ENCODE data around the gene CHCHD1.
A peak's percentile ranks its signal among the peaks of the same experiment; 100 is the strongest.
"Not testable (repeated sequence)": the region's sequence is repeated elsewhere in the genome, so short reads cannot be mapped to it uniquely, and the experiment has no call there.

CHCHD1 gene

GRCh38 chr10:73779539-73780197 is 2.2 kb upstream of the CHCHD1 start:
- TF ChIP-seq POLR2AphosphoS5 (IDR thresholded peaks at IDR 0.05; ENCODE audit: low read depth, low read length) (no peak), PAX5 (IDR thresholded peaks at IDR 0.05; ENCODE audit: insufficient read depth, low read length, severe bottlenecking) (no peak), TAF1 (IDR thresholded peaks at IDR 0.05; ENCODE audit: low read depth, low read length) (no peak), SPI1 (IDR thresholded peaks at IDR 0.05; ENCODE audit: low read depth, low read length) (no peak), POU2F2 (IDR thresholded peaks at IDR 0.05; ENCODE audit: low read depth, low read length) (no peak), POLR2A (IDR thresholded peaks at IDR 0.05; ENCODE audit: low read depth, low read length) (no peak)
- FAIRE-seq (no peak), DNase-seq (ENCODE audit: insufficient read length, low spot score) (no peak)

DNA sequence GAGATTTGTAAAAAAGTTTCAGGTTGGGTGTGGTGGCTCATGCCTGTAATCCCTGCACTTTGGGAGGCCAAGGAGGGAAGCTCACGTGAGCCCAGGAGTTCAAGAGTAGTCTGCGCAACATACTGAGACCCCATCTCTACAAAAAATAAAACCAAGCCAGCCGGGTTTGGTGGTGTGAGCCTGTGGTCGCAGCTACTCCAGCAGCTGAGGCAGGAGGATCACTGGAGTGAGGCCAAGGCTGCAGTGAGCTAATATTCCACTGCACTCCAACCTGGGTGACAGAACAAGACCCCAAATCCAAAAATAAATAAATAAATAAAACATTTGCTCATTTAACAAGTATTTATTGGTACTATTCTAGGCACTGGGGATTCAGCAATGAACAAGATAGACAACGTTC is 1.5 kb upstream of the CHCHD1 start:
- FAIRE-seq: no peak
- no peak for DNase-seq (ENCODE audit: insufficient read length, low spot score)
- TF ChIP-seq POU2F2 (IDR thresholded peaks at IDR 0.05; ENCODE audit: low read depth, low read length): no peak

DNA sequence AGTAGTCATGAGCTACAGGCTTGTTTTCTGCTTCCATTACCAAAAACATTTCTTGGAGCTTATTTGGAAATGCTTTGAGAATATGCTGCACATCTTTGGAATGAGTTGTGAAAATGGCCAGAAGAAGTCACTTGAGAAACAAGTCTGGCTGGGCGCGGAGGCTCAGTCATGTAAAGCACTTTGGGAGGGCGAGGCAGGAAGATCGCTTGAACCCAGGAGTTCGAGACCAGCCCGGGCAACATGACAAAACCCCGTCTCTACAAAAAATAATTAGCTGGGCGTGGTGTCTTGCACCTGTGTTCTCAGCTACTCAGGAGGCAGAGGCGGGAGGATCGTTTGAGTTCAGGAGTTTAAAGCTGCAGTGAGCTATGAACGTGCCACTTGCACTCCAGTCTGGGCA is 882 bp upstream of the CHCHD1 start:
- TF ChIP-seq PAX5 (IDR thresholded peaks at IDR 0.05; ENCODE audit: insufficient read depth, low read length, severe bottlenecking): no peak
- TF ChIP-seq POLR2AphosphoS5 (IDR thresholded peaks at IDR 0.05; ENCODE audit: low read depth, low read length): no peak
- TF ChIP-seq SPI1 (IDR thresholded peaks at IDR 0.05; ENCODE audit: low read depth, low read length): no peak
- TF ChIP-seq POU2F2 (IDR thresholded peaks at IDR 0.05; ENCODE audit: low read depth, low read length): no peak
- no peak for TF ChIP-seq TAF1 (IDR thresholded peaks at IDR 0.05; ENCODE audit: low read depth, low read length)
- no peak for TF ChIP-seq POLR2A (IDR thresholded peaks at IDR 0.05; ENCODE audit: low read depth, low read length)
- FAIRE-seq (peak; percentile 59), DNase-seq (ENCODE audit: insufficient read length, low spot score) (no peak)

GRCh38 chr10:73781548-73781878 is 335 bp upstream of the CHCHD1 start:
- DNase-seq (ENCODE audit: insufficient read length, low spot score): no peak
- TF ChIP-seq SPI1 (IDR thresholded peaks at IDR 0.05; ENCODE audit: low read depth, low read length): no peak
- no peak for TF ChIP-seq TAF1 (IDR thresholded peaks at IDR 0.05; ENCODE audit: low read depth, low read length)
- no peak for TF ChIP-seq POLR2AphosphoS5 (IDR thresholded peaks at IDR 0.05; ENCODE audit: low read depth, low read length)
- no peak for TF ChIP-seq POLR2A (IDR thresholded peaks at IDR 0.05; ENCODE audit: low read depth, low read length)
- TF ChIP-seq POU2F2 (IDR thresholded peaks at IDR 0.05; ENCODE audit: low read depth, low read length): no peak
- no peak for TF ChIP-seq PAX5 (IDR thresholded peaks at IDR 0.05; ENCODE audit: insufficient read depth, low read length, severe bottlenecking)
- no peak for FAIRE-seq

GRCh38 chr10:73782749-73783085 is 869 bp downstream of the CHCHD1 start:
- no peak for DNase-seq (ENCODE audit: insufficient read length, low spot score)
- TF ChIP-seq PAX5 (IDR thresholded peaks at IDR 0.05; ENCODE audit: insufficient read depth, low read length, severe bottlenecking): no peak
- TF ChIP-seq TAF1 (IDR thresholded peaks at IDR 0.05; ENCODE audit: low read depth, low read length): no peak
- no peak for TF ChIP-seq POLR2A (IDR thresholded peaks at IDR 0.05; ENCODE audit: low read depth, low read length)
- TF ChIP-seq POU2F2 (IDR thresholded peaks at IDR 0.05; ENCODE audit: low read depth, low read length): no peak
- no peak for TF ChIP-seq SPI1 (IDR thresholded peaks at IDR 0.05; ENCODE audit: low read depth, low read length)
- TF ChIP-seq POLR2AphosphoS5 (IDR thresholded peaks at IDR 0.05; ENCODE audit: low read depth, low read length): no peak
- FAIRE-seq: no peak

DNA sequence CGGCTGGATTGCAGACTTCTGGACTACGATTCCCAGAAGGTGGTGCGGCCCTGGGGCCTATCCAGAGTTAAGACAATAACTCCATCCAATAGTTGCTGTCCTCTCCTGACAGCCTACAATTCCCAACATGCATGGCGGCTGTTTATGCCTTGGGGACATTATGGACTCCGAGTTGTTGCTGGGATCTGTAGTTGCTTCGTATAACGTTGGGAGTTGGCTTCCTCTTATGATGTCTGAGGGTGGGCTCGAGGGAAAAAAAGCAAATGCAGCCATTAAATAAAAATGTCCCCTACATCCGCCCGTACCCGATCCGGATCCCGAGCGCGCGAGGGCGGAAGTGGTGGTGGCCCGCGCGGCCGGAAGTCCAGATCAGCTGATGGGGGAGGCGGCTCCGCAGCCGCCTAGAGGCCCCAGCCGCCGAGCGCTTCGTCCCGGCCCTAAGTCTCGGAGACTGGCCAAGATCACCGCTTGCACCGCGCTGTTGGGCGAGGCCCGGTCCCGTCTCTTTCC is 3.4 kb downstream of the CHCHD1 start, which contains the start of gene ZSWIM8:
TSS of gene ZSWIM8 (plus strand) at position 396 of the 510 bp plus-strand sequence. CDS start 273 bp downstream, outside the sequence.
- peak; percentile 94 for DNase-seq (ENCODE audit: insufficient read length, low spot score)
- peak; percentile 98 for FAIRE-seq
- TF ChIP-seq POLR2AphosphoS5 (IDR thresholded peaks at IDR 0.05; ENCODE audit: low read depth, low read length) (peak; percentile 53; the same call in 1 of the 2 replicates), POU2F2 (IDR thresholded peaks at IDR 0.05; ENCODE audit: low read depth, low read length) (peak; percentile 50; the same call in 1 of the 2 replicates), TAF1 (IDR thresholded peaks at IDR 0.05; ENCODE audit: low read depth, low read length) (0 out of 2 replicates have a peak, but pooled peaks have one; percentile 36), POLR2A (IDR thresholded peaks at IDR 0.05; ENCODE audit: low read depth, low read length) (peak; percentile 31; the same call in 1 of the 2 replicates), SPI1 (IDR thresholded peaks at IDR 0.05; ENCODE audit: low read depth, low read length) (peak; percentile 66), PAX5 (IDR thresholded peaks at IDR 0.05; ENCODE audit: insufficient read depth, low read length, severe bottlenecking) (no peak)

DNA sequence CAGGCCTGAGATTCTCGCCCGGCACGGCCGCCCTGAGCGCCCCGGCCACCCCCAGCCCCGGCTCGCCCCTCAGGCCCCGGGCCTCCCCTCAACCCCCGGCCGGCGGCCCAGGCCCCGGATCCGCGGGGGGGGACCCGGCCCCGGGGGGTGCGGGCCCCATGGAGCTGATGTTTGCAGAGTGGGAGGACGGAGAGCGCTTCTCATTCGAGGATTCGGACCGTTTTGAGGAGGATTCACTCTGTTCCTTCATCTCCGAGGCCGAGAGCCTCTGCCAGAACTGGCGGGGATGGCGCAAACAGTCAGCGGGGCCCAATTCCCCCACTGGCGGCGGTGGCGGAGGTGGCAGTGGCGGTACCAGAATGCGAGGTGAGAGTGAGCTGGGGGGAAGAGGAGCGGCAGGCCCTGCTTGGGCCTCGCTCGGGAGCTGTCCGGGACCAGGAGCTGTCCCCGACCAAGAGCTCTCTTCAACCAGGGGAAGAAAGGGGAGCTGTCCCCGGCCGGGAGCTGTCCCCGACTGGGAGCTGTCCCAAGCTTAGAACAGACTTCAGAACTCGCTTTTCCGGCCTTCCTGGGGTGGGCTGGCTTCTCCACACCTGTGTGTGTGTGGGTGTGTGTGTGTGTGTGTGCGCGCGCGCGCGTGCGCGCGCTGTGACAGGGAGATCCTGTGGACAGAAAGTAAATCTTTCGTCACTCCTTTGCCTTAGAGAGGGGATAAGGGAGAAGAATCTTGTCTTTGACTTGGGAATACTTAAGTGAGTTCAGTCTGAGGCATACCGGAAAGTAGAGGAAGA is 4.1 kb downstream of the CHCHD1 start:
- DNase-seq (ENCODE audit: insufficient read length, low spot score) (no peak), FAIRE-seq (peak; percentile 55)
- TF ChIP-seq TAF1 (IDR thresholded peaks at IDR 0.05; ENCODE audit: low read depth, low read length): no peak
- TF ChIP-seq POLR2A (IDR thresholded peaks at IDR 0.05; ENCODE audit: low read depth, low read length): no peak
- TF ChIP-seq POLR2AphosphoS5 (IDR thresholded peaks at IDR 0.05; ENCODE audit: low read depth, low read length): no peak
- TF ChIP-seq PAX5 (IDR thresholded peaks at IDR 0.05; ENCODE audit: insufficient read depth, low read length, severe bottlenecking): no peak
- TF ChIP-seq POU2F2 (IDR thresholded peaks at IDR 0.05; ENCODE audit: low read depth, low read length): no peak
- no peak for TF ChIP-seq SPI1 (IDR thresholded peaks at IDR 0.05; ENCODE audit: low read depth, low read length)

- TF ChIP-seq SPI1 (IDR thresholded peaks at IDR 0.05; ENCODE audit: low read depth, low read length): no peak
- no peak for TF ChIP-seq POLR2A (IDR thresholded peaks at IDR 0.05; ENCODE audit: low read depth, low read length)
- TF ChIP-seq TAF1 (IDR thresholded peaks at IDR 0.05; ENCODE audit: low read depth, low read length): no peak
- no peak for TF ChIP-seq POU2F2 (IDR thresholded peaks at IDR 0.05; ENCODE audit: low read depth, low read length)
- no peak for TF ChIP-seq PAX5 (IDR thresholded peaks at IDR 0.05; ENCODE audit: insufficient read depth, low read length, severe bottlenecking)
- TF ChIP-seq POLR2AphosphoS5 (IDR thresholded peaks at IDR 0.05; ENCODE audit: low read depth, low read length): no peak
- DNase-seq (ENCODE audit: insufficient read length, low spot score) (no peak), FAIRE-seq (no peak)
These were observed 4.7 kb downstream of the CHCHD1 start for GRCh38 chr10:73786512-73786885.

DNA sequence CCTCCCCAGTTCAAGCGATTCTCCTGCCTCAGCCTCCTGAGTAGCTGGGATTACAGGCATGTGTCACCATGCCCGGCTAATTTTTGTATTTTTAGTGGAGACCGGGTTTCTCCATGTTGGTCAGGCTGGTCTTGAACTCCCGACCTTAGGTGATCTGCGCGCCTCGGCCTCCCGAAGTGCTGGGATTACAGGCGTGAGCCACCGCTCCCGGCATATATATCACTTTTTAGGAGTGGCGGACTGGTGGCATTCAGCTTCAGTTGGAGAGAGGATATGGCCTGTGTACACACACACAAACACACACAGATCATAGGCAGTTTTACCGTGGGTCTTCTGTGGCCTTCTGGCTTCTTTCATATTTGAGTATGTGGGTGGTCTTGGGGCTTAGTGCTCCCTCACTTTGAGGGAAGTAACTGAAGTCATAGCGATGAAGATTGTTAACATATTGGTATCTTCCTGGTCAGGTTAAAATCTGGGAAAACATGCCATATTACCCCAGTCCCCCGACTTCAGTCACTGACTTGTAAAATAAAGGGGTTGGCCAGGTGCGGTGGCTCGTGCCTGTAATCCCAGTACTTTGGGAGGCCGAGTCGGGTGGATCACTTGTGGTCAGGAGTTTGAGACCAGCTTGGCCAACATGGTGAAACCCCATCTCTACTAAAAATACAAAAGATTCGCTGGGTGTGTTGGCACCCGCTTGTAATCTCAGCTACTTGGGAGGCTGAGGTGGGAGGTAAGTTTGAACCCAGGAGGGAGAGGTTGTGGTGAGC is 5.4 kb downstream of the CHCHD1 start:
- not testable (repeated sequence) for FAIRE-seq; DNase-seq (ENCODE audit: insufficient read length, low spot score)

Measured in GM12891 (cell line).